Osteoblast (primary cell): ENCODE measurements around the gene GAL. TPM values are rescaled to one million over a fixed set of nuclear protein-coding genes. Genes with fewer than 3 reads are reported as not detected.

Experiments used
- DNase-seq: peaks from one replicate; pipeline ENCODE4 v3.0.0; 2011; ENCODE audit warnings: low spot score, mixed read lengths; ENCODE audit not compliant: insufficient read length; ENCODE audit errors: missing footprints
- H2AFZ ChIP-seq: 2 replicates; pipeline ENCODE4 v1.6.0; 2011; ENCODE audit warnings: mild to moderate bottlenecking, low read length
- H3K27ac ChIP-seq: 2 replicates; pipeline ENCODE4 v1.5.1; 2011; ENCODE audit warnings: mild to moderate bottlenecking, low read depth, low read length, moderate library complexity
- H3K27me3 ChIP-seq: 2 replicates; pipeline ENCODE4 v1.6.0; 2012; ENCODE audit warnings: mild to moderate bottlenecking, control low read depth, inconsistent platforms, low read length, moderate library complexity; ENCODE audit not compliant: insufficient read depth
- H3K36me3 ChIP-seq: 2 replicates; pipeline ENCODE4 v1.5.1; 2011; ENCODE audit warnings: mild to moderate bottlenecking, low read length, control low read depth, moderate library complexity; ENCODE audit not compliant: insufficient read depth
- H3K4me1 ChIP-seq: 2 replicates; pipeline ENCODE4 v1.5.1; 2011; ENCODE audit warnings: mild to moderate bottlenecking, low read length, control low read depth, moderate library complexity; ENCODE audit not compliant: insufficient read depth
- H3K4me2 ChIP-seq: 2 replicates; pipeline ENCODE4 v1.6.0; 2011; ENCODE audit warnings: mild to moderate bottlenecking, low read length; ENCODE audit not compliant: insufficient read depth
- H3K4me3 ChIP-seq: fragments of 200-600 bp; sonication (generic); 3 replicates; pipeline ENCODE4 v1.5.1; 2012; ENCODE audit warnings: mild to moderate bottlenecking, low read length, inconsistent platforms; ENCODE audit not compliant: insufficient read depth
- H3K79me2 ChIP-seq: 2 replicates; pipeline ENCODE4 v1.6.0; 2012; ENCODE audit warnings: mild to moderate bottlenecking, low read length, control low read depth, inconsistent platforms; ENCODE audit not compliant: insufficient read depth
- H3K9me3 ChIP-seq: 2 replicates; pipeline ENCODE4 v1.5.1; 2011; ENCODE audit warnings: low read depth, low read length, control low read depth
- H4K20me1 ChIP-seq: 2 replicates; pipeline ENCODE4 v1.6.0; 2012; ENCODE audit warnings: mild to moderate bottlenecking, low read length, control low read depth; ENCODE audit not compliant: insufficient read depth
- CTCF ChIP-seq: IDR thresholded peaks from 2 replicates; pipeline ENCODE4 v1.5.1; 2011; ENCODE audit warnings: mild to moderate bottlenecking, low read depth, low read length, moderate library complexity; ENCODE audit errors: extremely low read depth
- total RNA-seq: library from RNA; depleted of rRNA; stranded (reverse); fragments of >200 nt; gene quantifications from 2 replicates; pipeline ENCODE4 v1.2.3, GENCODE V29; 2012

Gene GAL
- total RNA-seq, 1 donor = not detected

GRCh38 chr11:68678031-68678441, 6.3 kb upstream of the GAL start:
- no peak for TF ChIP-seq CTCF
- no peaks in the 10 kb centered on the region for H3K36me3 ChIP-seq

GRCh38 chr11:68680541-68681231, 3.7 kb upstream of the GAL start:
- no peak overlapping the region for H3K27ac ChIP-seq
- no peaks in the 10 kb centered on the region for H3K79me2 ChIP-seq
- H3K36me3 ChIP-seq = no peaks in the 10 kb centered on the region
- H3K4me1 ChIP-seq = no peaks in the 10 kb centered on the region
- peaks cover 7% of the 10 kb centered on the region for H4K20me1 ChIP-seq
- H3K9me3 ChIP-seq = no peaks in the 10 kb centered on the region
- no peak for DNase-seq
- no peak overlapping the region for H2AFZ ChIP-seq
- H3K4me3 ChIP-seq = no peak overlapping the region
- TF ChIP-seq CTCF = no peak
- H3K4me2 ChIP-seq = no peak overlapping the region
- peaks cover 45% of the 10 kb centered on the region for H3K27me3 ChIP-seq

More at GRCh38 chr11:68678031-68678441, 6.3 kb upstream of the GAL start:
- peaks cover 6% of the 10 kb centered on the region for H3K9me3 ChIP-seq
- H3K4me1 ChIP-seq = no peaks in the 10 kb centered on the region
- no peak overlapping the region for H3K4me2 ChIP-seq
- no peaks in the 10 kb centered on the region for H3K79me2 ChIP-seq
- peaks cover 31% of the 10 kb centered on the region for H3K27me3 ChIP-seq
- no peak overlapping the region for H3K27ac ChIP-seq
- no peak overlapping the region for H2AFZ ChIP-seq
- no peaks in the 10 kb centered on the region for H4K20me1 ChIP-seq
- no peak for DNase-seq
- no peak overlapping the region for H3K4me3 ChIP-seq

GRCh38 chr11:68682531-68682961, 1.8 kb upstream of the GAL start:
- TF ChIP-seq CTCF = no peak
- Histone ChIP-seq H3K4me2 (no peak overlapping the region), H3K4me3 (no peak overlapping the region), H2AFZ (no peak overlapping the region), H4K20me1 (peaks cover 7% of the 10 kb centered on the region), H3K9me3 (no peaks in the 10 kb centered on the region), H3K36me3 (no peaks in the 10 kb centered on the region), H3K79me2 (no peaks in the 10 kb centered on the region), H3K4me1 (no peaks in the 10 kb centered on the region), H3K27me3 (peaks cover 59% of the 10 kb centered on the region), H3K27ac (no peak overlapping the region)
- no peak for DNase-seq

- DNase-seq = no peak
- H3K36me3 ChIP-seq = no peaks in the 10 kb centered on the region
- no peaks in the 10 kb centered on the region for H3K4me1 ChIP-seq
- no peak overlapping the region for H3K4me3 ChIP-seq
- H3K27ac ChIP-seq = no peak overlapping the region
- no peak for TF ChIP-seq CTCF
- peaks cover 7% of the 10 kb centered on the region for H4K20me1 ChIP-seq
- no peaks in the 10 kb centered on the region for H3K9me3 ChIP-seq
- no peak overlapping the region for H2AFZ ChIP-seq
- no peaks in the 10 kb centered on the region for H3K79me2 ChIP-seq
- H3K27me3 ChIP-seq = peaks cover 59% of the 10 kb centered on the region
- H3K4me2 ChIP-seq = no peak overlapping the region
Observed at GRCh38 chr11:68683121-68683520, 1.2 kb upstream of the GAL start.
